Karpas-422 (cell line): ENCODE measurements around the gene C11orf24. TPM values are rescaled to one million over a fixed set of nuclear protein-coding genes. Genes with fewer than 3 reads are reported as not detected.

Experiments
- DNase-seq: peaks from one replicate; pipeline ENCODE4 v3.0.0-alpha.2; 2015
- H2AFZ ChIP-seq: fragments of 200-600 bp; sonication (generic); 2 replicates; pipeline ENCODE4 v1.6.1; 2014; ENCODE audit warnings: antibody characterized with exemption, low read length, mixed read lengths
- H3K27ac ChIP-seq: fragments of 200-600 bp; sonication (generic); 2 replicates; pipeline ENCODE4 v1.5.1; 2014; ENCODE audit warnings: mild to moderate bottlenecking, low read length, moderate library complexity
- H3K27me3 ChIP-seq: fragments of 200-600 bp; sonication (generic); 2 replicates; pipeline ENCODE4 v1.6.1; 2014; ENCODE audit warnings: low read length, mixed read lengths
- H3K36me3 ChIP-seq: fragments of 200-600 bp; sonication (generic); 2 replicates; pipeline ENCODE4 v1.6.1; 2014; ENCODE audit warnings: low read length, mixed read lengths; ENCODE audit not compliant: insufficient read depth
- H3K4me1 ChIP-seq: fragments of 200-600 bp; sonication (generic); 2 replicates; pipeline ENCODE4 v1.6.1; 2014; ENCODE audit warnings: mild to moderate bottlenecking, low read length, mixed read lengths
- H3K4me2 ChIP-seq: fragments of 200-600 bp; sonication (generic); 2 replicates; pipeline ENCODE4 v1.6.1; 2014; ENCODE audit warnings: low read length, low read depth, mild to moderate bottlenecking; ENCODE audit not compliant: poor library complexity, severe bottlenecking
- H3K4me3 ChIP-seq: fragments of 200-600 bp; sonication (generic); 2 replicates; pipeline ENCODE4 v1.5.1; 2014; ENCODE audit warnings: mild to moderate bottlenecking, antibody characterized with exemption, low read length, mixed read lengths
- H3K79me2 ChIP-seq: fragments of 200-600 bp; sonication (generic); 2 replicates; pipeline ENCODE4 v1.6.1; 2014; ENCODE audit warnings: mild to moderate bottlenecking, low read length, mixed read lengths
- H3K9ac ChIP-seq: fragments of 200-600 bp; sonication (generic); 2 replicates; pipeline ENCODE4 v1.6.0; 2014; ENCODE audit warnings: low read length
- H3K9me2 ChIP-seq: fragments of 200-600 bp; sonication (generic), shearing (Covaris generic); replicated peaks from 2 replicates; pipeline ENCODE4 v1.6.0; 2014; ENCODE audit warnings: mild to moderate bottlenecking, low read length, moderate library complexity; ENCODE audit not compliant: insufficient read depth
- H3K9me3 ChIP-seq: fragments of 300-700, 200-600 bp; sonication (generic); 2 replicates; pipeline ENCODE4 v1.6.1; 2014; ENCODE audit warnings: low read length, mixed read lengths
- H4K20me1 ChIP-seq: fragments of 200-600 bp; sonication (generic); 2 replicates; pipeline ENCODE4 v1.6.1; 2014; ENCODE audit warnings: mild to moderate bottlenecking, antibody characterized with exemption, low read length, low read depth; ENCODE audit not compliant: insufficient read depth
- total RNA-seq: library from RNA; depleted of rRNA; stranded (reverse); fragments of >200 nt; shearing (Covaris generic); gene quantifications from 2 replicates; pipeline ENCODE4 v1.2.3, GENCODE V29; 2014; ENCODE audit warnings: low replicate concordance

The C11orf24 gene
- total RNA-seq, 1 experiment from 2014 or later: 25.4 TPM

DNA sequence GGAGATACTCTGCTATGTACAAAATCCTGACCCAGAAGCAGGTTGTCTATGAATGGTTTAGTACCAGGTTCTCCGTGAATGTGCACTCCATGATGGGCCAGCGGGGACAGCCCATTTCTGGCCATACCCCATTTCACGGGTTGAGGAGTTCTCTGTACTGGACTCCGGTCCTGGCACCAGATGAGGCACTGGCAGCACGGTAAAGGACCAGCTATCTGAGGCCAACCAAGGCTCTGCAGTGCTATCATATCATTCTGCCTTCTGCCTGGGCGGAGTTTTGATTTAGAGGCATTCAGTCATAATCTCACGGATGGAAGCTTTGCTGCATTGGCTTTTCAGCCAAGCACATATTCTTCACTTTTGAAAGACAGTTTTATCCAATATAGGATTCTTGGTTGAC, 40.2 kb downstream of the C11orf24 start:
- H3K79me2 ChIP-seq: no peaks in the 10 kb centered on the region
- H3K36me3 ChIP-seq: no peaks in the 10 kb centered on the region; the same call in 1 of the 2 replicates
- H2AFZ ChIP-seq: no peak overlapping the region
- H3K4me2 ChIP-seq: no peak overlapping the region
- no peak for DNase-seq
- no peaks in the 10 kb centered on the region for H3K9me2 ChIP-seq
- H3K4me1 ChIP-seq: no peaks in the 10 kb centered on the region
- H3K9ac ChIP-seq: no peak overlapping the region
- no peak overlapping the region for H3K27ac ChIP-seq
- peaks cover 10% of the 10 kb centered on the region; the same call in 1 of the 2 replicates for H3K9me3 ChIP-seq
- no peaks in the 10 kb centered on the region for H3K27me3 ChIP-seq
- H4K20me1 ChIP-seq: no peaks in the 10 kb centered on the region
- H3K4me3 ChIP-seq: no peak overlapping the region

- Histone ChIP-seq H3K79me2 (no peaks in the 10 kb centered on the region), H3K36me3 (no peaks in the 10 kb centered on the region; the same call in 1 of the 2 replicates), H3K4me3 (no peak overlapping the region), H3K27me3 (no peaks in the 10 kb centered on the region), H3K9me3 (peaks cover 10% of the 10 kb centered on the region; the same call in 1 of the 2 replicates), H2AFZ (no peak overlapping the region), H3K27ac (no peak overlapping the region), H3K9ac (no peak overlapping the region), H3K9me2 (no peaks in the 10 kb centered on the region), H4K20me1 (no peaks in the 10 kb centered on the region), H3K4me2 (no peak overlapping the region), H3K4me1 (no peaks in the 10 kb centered on the region)
- DNase-seq: no peak
Measured at GRCh38 chr11:68229601-68230000, 42.2 kb downstream of the C11orf24 start.

DNA sequence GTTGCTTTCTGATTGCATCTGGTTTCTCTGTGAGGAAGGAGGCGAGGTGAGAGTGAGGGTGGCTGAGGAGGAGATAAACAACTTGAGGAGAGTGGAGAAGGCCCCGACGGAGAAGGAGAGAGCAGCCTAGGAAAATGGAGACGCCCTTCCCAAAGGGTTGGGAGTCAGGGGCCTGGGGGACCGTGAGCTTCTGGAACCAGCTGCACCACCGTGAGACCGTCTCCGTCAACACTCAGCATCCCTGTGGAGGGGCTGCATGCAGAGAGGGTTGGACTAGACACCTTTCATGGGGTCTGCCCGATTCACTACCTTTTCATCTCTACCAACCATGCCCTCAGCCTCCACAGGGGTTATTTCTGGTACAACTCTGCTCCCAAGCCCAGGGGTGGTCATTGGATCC, 45.4 kb downstream of the C11orf24 start:
- Histone ChIP-seq H3K4me3 (no peak overlapping the region), H3K79me2 (no peaks in the 10 kb centered on the region), H4K20me1 (no peaks in the 10 kb centered on the region), H3K27ac (no peak overlapping the region), H3K9me3 (peaks cover 10% of the 10 kb centered on the region; the same call in 1 of the 2 replicates), H3K4me1 (no peaks in the 10 kb centered on the region), H3K27me3 (no peaks in the 10 kb centered on the region), H3K36me3 (no peaks in the 10 kb centered on the region; the same call in 1 of the 2 replicates), H3K9ac (no peak overlapping the region), H2AFZ (no peak overlapping the region), H3K9me2 (no peaks in the 10 kb centered on the region), H3K4me2 (no peak overlapping the region)
- DNase-seq: no peak

GRCh38 chr11:68224606-68225005, 47.2 kb downstream of the C11orf24 start:
- H3K9me3 ChIP-seq: peaks cover 7% of the 10 kb centered on the region; the same call in 1 of the 2 replicates
- H3K36me3 ChIP-seq: no peaks in the 10 kb centered on the region; the same call in 1 of the 2 replicates
- H4K20me1 ChIP-seq: no peaks in the 10 kb centered on the region
- no peak overlapping the region for H3K27ac ChIP-seq
- H3K27me3 ChIP-seq: no peaks in the 10 kb centered on the region
- H3K4me3 ChIP-seq: no peak overlapping the region
- H2AFZ ChIP-seq: no peak overlapping the region
- H3K4me1 ChIP-seq: no peaks in the 10 kb centered on the region
- no peaks in the 10 kb centered on the region for H3K9me2 ChIP-seq
- H3K9ac ChIP-seq: no peak overlapping the region
- H3K79me2 ChIP-seq: no peaks in the 10 kb centered on the region
- no peak for DNase-seq
- no peak overlapping the region for H3K4me2 ChIP-seq

- no peak overlapping the region for H2AFZ ChIP-seq
- no peaks in the 10 kb centered on the region for H3K79me2 ChIP-seq
- H3K36me3 ChIP-seq: no peaks in the 10 kb centered on the region
- H3K9me2 ChIP-seq: no peaks in the 10 kb centered on the region
- no peaks in the 10 kb centered on the region for H4K20me1 ChIP-seq
- no peak overlapping the region for H3K9ac ChIP-seq
- DNase-seq: no peak
- H3K4me3 ChIP-seq: no peak overlapping the region
- H3K27me3 ChIP-seq: no peaks in the 10 kb centered on the region
- H3K4me1 ChIP-seq: no peaks in the 10 kb centered on the region
- no peak overlapping the region for H3K27ac ChIP-seq
- H3K9me3 ChIP-seq: no peaks in the 10 kb centered on the region
- no peak overlapping the region for H3K4me2 ChIP-seq
Measured at GRCh38 chr11:68223275-68223674, 48.5 kb downstream of the C11orf24 start.

DNA sequence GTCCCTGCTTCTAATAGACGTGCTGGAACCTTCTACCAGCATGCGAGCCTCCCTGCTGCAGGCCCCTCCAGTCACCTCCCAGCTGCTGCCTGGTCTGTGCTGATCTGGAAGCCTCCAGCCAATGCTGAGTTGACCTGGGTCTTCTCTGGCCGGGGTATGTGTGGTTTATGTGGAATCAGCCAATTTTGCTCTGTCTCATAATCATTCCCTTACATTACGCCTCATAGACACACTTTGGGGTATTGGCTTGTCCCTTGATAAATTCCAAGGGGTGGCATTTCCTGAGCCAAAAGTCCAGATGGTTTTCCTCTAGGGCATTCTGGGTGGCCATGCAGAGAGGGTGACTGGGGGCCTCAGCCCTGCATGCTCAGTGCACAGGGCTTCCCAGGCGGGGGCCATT, 50.4 kb downstream of the C11orf24 start:
- Histone ChIP-seq H2AFZ (no peak overlapping the region), H4K20me1 (no peaks in the 10 kb centered on the region), H3K36me3 (no peaks in the 10 kb centered on the region), H3K79me2 (no peaks in the 10 kb centered on the region), H3K27ac (no peak overlapping the region), H3K4me2 (no peak overlapping the region), H3K9me2 (no peaks in the 10 kb centered on the region), H3K4me1 (no peaks in the 10 kb centered on the region), H3K9ac (no peak overlapping the region), H3K4me3 (no peak overlapping the region), H3K27me3 (no peaks in the 10 kb centered on the region), H3K9me3 (no peaks in the 10 kb centered on the region)
- DNase-seq: no peak

- Histone ChIP-seq H3K4me2 (no peak overlapping the region), H4K20me1 (peaks cover 11% of the 10 kb centered on the region), H3K9ac (no peak overlapping the region), H3K9me2 (no peaks in the 10 kb centered on the region), H3K27ac (no peak overlapping the region), H3K4me1 (peaks cover 21% of the 10 kb centered on the region), H3K9me3 (no peaks in the 10 kb centered on the region), H2AFZ (no peak overlapping the region), H3K27me3 (no peaks in the 10 kb centered on the region), H3K36me3 (no peaks in the 10 kb centered on the region), H3K4me3 (no peak overlapping the region), H3K79me2 (peaks cover 12% of the 10 kb centered on the region)
- no peak for DNase-seq
Measured at GRCh38 chr11:68216171-68216938, 55.4 kb downstream of the C11orf24 start.

DNA sequence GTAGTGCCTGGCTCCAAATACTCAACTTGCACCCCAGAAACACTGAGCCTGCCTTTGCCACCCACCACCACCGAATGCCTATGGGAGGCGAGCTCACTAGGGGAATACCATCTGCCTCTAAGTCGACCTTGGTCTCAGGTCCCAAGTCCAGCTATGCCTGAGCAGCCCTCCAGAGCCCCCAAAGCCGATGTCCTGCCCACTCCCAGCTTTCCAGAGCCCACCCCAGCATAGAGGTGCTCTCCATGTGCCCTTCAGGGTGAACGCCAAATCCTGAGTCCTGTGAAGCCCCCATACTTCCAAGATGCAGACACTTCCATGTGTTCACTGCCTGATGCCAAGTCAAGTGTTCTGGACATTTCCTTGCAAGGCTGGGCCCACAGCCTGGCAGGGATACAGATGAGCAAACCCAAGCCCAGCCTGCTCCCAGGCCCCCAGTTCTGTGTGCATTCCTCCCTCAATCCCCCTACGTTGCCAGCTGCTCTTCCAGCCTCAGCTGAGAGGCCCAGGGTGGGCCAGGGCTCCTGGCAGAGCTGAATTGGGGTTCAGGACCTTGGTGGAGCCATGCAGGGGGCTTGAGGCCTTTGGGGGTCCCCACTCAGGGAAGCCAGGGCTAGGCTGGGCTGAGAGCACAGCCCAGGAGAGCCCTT, 56.1 kb downstream of the C11orf24 start:
- Histone ChIP-seq H3K9me3 (no peaks in the 10 kb centered on the region), H3K4me2 (no peak overlapping the region), H3K36me3 (no peaks in the 10 kb centered on the region), H4K20me1 (peaks cover 18% of the 10 kb centered on the region), H3K27ac (no peak overlapping the region), H3K4me1 (peaks cover 22% of the 10 kb centered on the region), H3K79me2 (peaks cover 19% of the 10 kb centered on the region), H3K9ac (no peak overlapping the region), H3K4me3 (no peak overlapping the region), H3K9me2 (no peaks in the 10 kb centered on the region), H2AFZ (no peak overlapping the region), H3K27me3 (no peaks in the 10 kb centered on the region)
- DNase-seq: no peak
